NCI-H2171 (cell line): Measurements from ENCODE around the gene KRT40.

Source experiments
- DNase-seq: peaks from one replicate; lab custom pipeline; 2025; lab: John Stamatoyannopoulos, UW

The KRT40 gene

GRCh38 chr17:40952154-40952553 is 32.0 kb downstream of the KRT40 start:
- DNase-seq, result no peak

- no peak for DNase-seq
These were observed 33.0 kb downstream of the KRT40 start for GRCh38 chr17:40951011-40951622.

DNA sequence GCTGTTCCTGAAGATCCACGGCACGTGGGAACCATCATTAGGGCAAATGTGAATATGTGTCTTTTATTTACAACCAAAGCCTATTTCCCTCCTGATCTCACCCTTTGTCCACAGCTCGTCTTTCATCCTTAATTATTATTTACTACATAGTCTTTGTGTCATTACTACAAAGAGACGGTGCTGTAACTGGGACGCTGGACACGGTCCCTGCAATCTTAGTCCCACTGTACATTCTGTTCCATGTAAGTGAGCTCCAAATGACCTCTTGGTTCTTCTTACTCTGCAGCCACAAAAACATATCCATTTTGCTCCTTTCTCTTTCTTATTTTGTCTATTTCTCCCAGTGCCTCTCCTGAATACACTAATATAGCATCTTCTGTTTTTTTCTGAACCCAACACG is 34.0 kb downstream of the KRT40 start:
- no peak for DNase-seq

- DNase-seq, result no peak
These were observed 34.7 kb downstream of the KRT40 start for GRCh38 chr17:40949418-40949817.

DNA sequence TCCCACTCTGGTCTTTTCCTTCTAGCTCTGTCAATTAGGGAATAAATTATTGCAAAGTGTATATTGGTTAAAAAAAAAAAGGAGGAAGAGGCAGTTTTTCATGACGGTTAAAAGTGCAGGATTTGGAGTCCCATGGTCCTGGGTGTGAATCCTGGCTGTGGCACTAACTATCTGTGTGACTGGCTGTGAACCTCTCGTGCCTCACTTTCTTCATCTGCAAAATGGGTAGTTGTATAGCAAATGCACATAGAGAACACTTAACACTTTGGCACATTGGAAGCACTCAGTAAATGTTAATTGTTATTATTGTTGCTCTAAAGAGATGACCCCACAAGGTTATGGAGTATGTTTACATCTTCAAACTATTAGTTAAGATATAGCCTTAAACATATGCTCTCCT is 36.2 kb downstream of the KRT40 start:
- no peak for DNase-seq

GRCh38 chr17:40945414-40945813 is 38.7 kb downstream of the KRT40 start:
- no peak for DNase-seq

- DNase-seq, result no peak
These were observed 39.6 kb downstream of the KRT40 start for GRCh38 chr17:40944531-40944930.

DNA sequence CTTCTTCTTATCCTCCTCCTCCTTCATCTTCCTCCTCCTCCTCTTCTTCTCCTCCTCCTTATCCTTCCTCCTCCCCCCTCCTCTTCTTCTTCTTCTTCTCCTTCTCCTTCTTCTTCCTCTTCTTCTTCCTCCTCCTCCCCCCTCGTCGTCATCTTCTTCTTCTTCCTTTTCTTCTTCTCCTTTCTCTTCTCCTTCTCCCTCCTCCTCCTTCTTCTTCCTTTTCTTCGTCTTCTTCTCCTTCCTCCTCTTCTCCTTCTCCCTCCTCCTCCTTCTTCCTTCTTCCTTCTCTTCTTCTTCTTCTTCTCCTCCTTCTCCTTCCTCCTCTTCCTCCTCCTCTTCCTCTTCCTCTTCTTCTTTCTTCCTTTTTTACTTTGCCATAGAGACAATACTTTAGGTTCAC is 41.6 kb downstream of the KRT40 start:
- no peak for DNase-seq

GRCh38 chr17:40940266-40940665 is 43.9 kb downstream of the KRT40 start:
- DNase-seq, result no peak

- no peak for DNase-seq
These were observed 45.1 kb downstream of the KRT40 start for GRCh38 chr17:40938981-40939380.

DNA sequence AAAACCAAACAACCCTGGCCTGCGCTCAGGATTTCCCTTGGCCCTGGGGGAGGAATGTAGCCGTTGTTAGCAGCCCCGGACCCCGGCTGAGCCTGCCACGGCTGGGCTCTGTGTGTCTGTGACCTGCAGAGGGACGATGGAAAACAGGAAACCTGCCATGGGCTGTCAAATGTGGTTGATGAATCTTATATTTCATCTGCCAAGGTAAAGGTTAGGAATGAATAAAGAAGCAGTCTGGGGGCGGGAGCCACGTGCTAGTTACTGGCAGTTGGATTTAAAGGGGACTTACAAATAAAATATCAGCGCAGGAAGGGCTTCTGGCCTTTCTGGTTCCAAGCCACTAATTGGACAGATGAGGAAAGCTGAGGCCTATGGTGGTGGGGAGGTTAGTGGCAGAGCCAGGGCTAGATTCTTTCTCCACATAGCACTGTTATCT is 46.7 kb downstream of the KRT40 start, which contains the start of gene KRT23:
TSS of gene KRT23 (minus strand) at position 263 of the 436 bp plus-strand sequence. CDS start 1,043 bp downstream, outside the sequence.
- no peak for DNase-seq

DNA sequence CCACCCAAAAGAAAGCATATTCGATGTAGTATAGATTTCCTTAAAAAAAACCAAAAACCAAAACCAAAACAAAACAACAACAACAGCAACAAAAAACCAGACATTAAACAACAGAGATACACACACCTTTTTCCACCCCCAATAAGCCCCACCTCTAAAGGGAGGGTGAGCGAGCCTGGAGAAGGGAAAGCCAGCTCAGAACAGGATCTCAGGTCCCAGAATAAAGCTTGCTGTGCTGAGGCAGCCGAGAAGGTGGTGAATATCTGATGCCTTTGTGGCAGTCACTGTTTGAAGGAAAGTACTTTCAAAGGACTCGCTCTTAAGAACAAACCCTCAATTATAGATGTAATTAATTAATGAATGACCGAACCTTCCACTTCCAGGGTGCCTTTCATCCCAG is 47.1 kb downstream of the KRT40 start:
- DNase-seq, result no peak

- no peak for DNase-seq
These were observed 47.6 kb downstream of the KRT40 start for GRCh38 chr17:40936437-40936971.

GRCh38 chr17:40935624-40936023 is 48.5 kb downstream of the KRT40 start:
- no peak for DNase-seq

- DNase-seq, result no peak
These were observed 51.5 kb downstream of the KRT40 start for GRCh38 chr17:40932608-40933007.

DNA sequence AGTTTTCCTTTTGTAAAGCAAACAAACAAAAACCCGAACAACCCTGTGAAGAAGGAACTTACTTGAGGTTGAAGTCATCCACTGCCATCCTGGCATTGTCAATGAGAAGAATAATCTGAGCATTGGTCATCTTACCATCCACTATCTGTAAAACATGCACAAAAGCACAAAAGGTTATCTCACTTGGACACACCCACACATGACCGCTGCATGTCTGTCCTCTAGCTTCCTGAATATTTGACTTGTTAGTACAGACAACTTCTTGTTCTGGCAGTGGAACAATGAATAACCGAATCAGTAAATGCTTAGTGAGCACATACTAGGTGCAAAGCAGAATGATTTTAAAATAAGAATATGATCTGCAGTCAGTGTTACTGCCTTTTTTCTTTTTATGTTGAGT is 52.8 kb downstream of the KRT40 start:
- DNase-seq, result no peak
